Nephron progenitor cell (in vitro differentiated cells): ENCODE data around the gene C12orf76.
A peak's percentile ranks its signal among the peaks of the same experiment; 100 is the strongest.
"Not testable (repeated sequence)": the region's sequence is repeated elsewhere in the genome, so short reads cannot be mapped to it uniquely, and the experiment has no call there.

ENCODE experiments used
- DNase-seq: peaks from one replicate; pipeline ENCODE4 v3.0.0; 2021
- H3K27ac Mint-ChIP-seq: 2 replicates; pipeline ENCODE4 v1.8.0; 2021; ENCODE audit warnings: mild to moderate bottlenecking, moderate library complexity, mixed read lengths
- H3K27me3 Mint-ChIP-seq: 2 replicates; pipeline ENCODE4 v1.8.0; 2021; ENCODE audit warnings: mild to moderate bottlenecking, low read depth, mixed read lengths; ENCODE audit not compliant: poor library complexity
- H3K36me3 Mint-ChIP-seq: 2 replicates; pipeline ENCODE4 v1.8.0; 2021; ENCODE audit warnings: low read depth, mixed read lengths
- H3K4me1 Mint-ChIP-seq: 2 replicates; pipeline ENCODE4 v1.8.0; 2021; ENCODE audit warnings: mixed read lengths
- H3K4me3 Mint-ChIP-seq: 2 replicates; pipeline ENCODE4 v1.8.0; 2021; ENCODE audit warnings: mild to moderate bottlenecking, moderate library complexity, mixed read lengths
- H3K9me3 Mint-ChIP-seq: 2 replicates; pipeline ENCODE4 v1.8.0; 2021; ENCODE audit warnings: mild to moderate bottlenecking, moderate library complexity, mixed read lengths
- TF ChIP-seq, protein P1 (sequence below): fragments of 200-600 bp; sonication (generic); IDR thresholded peaks from 2 replicates; pipeline ENCODE4 v1.5.0; 2021; ENCODE audit warnings: antibody characterized with exemption

Gene C12orf76

DNA sequence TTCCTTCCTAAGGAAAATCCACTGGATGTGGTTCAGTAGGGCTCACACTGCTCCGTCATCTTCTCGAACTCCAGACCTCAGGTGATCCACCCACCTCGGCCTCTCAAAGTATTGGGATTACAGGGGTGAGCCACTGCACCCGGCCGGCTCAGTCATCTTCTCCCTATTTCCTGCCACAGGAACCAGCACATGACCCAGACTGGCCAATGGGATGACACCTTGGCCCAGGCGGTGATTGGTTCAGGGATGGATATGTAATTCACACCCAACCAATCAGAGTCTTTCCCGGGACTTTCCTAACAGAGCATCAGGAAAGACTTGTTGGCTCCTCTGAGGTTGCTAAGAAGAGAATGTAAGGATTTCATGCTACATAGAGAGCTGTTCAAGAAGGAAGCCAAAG, 19.2 kb upstream of the C12orf76 start:
- H3K4me3 Mint-ChIP-seq = no peak overlapping the region
- no peaks in the 10 kb centered on the region for H3K4me1 Mint-ChIP-seq
- H3K27me3 Mint-ChIP-seq = peaks cover 34% of the 10 kb centered on the region
- peaks cover 7% of the 10 kb centered on the region for H3K9me3 Mint-ChIP-seq
- H3K36me3 Mint-ChIP-seq = no peaks in the 10 kb centered on the region
- TF ChIP-seq, protein P1, sequence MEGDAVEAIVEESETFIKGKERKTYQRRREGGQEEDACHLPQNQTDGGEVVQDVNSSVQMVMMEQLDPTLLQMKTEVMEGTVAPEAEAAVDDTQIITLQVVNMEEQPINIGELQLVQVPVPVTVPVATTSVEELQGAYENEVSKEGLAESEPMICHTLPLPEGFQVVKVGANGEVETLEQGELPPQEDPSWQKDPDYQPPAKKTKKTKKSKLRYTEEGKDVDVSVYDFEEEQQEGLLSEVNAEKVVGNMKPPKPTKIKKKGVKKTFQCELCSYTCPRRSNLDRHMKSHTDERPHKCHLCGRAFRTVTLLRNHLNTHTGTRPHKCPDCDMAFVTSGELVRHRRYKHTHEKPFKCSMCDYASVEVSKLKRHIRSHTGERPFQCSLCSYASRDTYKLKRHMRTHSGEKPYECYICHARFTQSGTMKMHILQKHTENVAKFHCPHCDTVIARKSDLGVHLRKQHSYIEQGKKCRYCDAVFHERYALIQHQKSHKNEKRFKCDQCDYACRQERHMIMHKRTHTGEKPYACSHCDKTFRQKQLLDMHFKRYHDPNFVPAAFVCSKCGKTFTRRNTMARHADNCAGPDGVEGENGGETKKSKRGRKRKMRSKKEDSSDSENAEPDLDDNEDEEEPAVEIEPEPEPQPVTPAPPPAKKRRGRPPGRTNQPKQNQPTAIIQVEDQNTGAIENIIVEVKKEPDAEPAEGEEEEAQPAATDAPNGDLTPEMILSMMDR = no peak
- no peak overlapping the region for H3K27ac Mint-ChIP-seq
- no peak for DNase-seq

GRCh38 chr12:110065540-110065939, 17.2 kb upstream of the C12orf76 start:
- Mint-ChIP-seq H3K4me1 (no peaks in the 10 kb centered on the region), H3K36me3 (no peaks in the 10 kb centered on the region), H3K27ac (no peak overlapping the region), H3K27me3 (peaks cover 37% of the 10 kb centered on the region), H3K4me3 (no peak overlapping the region), H3K9me3 (peaks cover 11% of the 10 kb centered on the region)
- DNase-seq = no peak
- TF ChIP-seq, protein P1 = no peak

DNA sequence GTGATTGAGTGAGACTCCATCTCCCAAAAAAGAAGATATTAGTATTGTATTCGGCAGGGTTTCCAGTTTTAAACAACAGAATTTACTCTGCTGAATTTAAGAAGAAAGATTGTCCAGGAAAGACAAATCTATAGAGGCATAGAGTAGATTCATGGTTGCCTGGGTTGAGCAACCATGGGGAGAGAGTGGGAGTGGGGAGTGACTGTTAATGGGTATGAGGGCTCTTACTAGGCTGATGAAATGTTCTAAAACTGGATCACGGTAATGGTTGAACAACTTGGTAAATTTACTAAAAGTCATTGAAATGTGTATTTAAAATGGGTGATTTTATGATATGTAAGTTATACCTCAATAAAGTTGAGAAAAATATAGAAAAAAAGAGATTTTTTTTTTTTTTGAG, 13.9 kb upstream of the C12orf76 start:
- Mint-ChIP-seq H3K27ac (no peak overlapping the region), H3K27me3 (peaks cover 26% of the 10 kb centered on the region), H3K9me3 (peaks cover 11% of the 10 kb centered on the region), H3K4me1 (no peaks in the 10 kb centered on the region), H3K36me3 (no peaks in the 10 kb centered on the region), H3K4me3 (no peak overlapping the region)
- no peak for DNase-seq
- TF ChIP-seq, protein P1 = no peak

GRCh38 chr12:110059651-110060000, 11.3 kb upstream of the C12orf76 start:
- DNase-seq = no peak
- H3K36me3 Mint-ChIP-seq = no peaks in the 10 kb centered on the region
- peaks cover 31% of the 10 kb centered on the region for H3K27me3 Mint-ChIP-seq
- TF ChIP-seq, protein P1 = no peak
- H3K4me3 Mint-ChIP-seq = no peak overlapping the region
- H3K4me1 Mint-ChIP-seq = peaks cover 12% of the 10 kb centered on the region
- no peak overlapping the region for H3K27ac Mint-ChIP-seq
- peaks cover 4% of the 10 kb centered on the region for H3K9me3 Mint-ChIP-seq

- TF ChIP-seq, protein P1 = no peak
- Mint-ChIP-seq H3K27me3 (peaks cover 30% of the 10 kb centered on the region), H3K4me3 (no peak overlapping the region), H3K9me3 (peaks cover 4% of the 10 kb centered on the region), H3K4me1 (peaks cover 12% of the 10 kb centered on the region), H3K36me3 (no peaks in the 10 kb centered on the region), H3K27ac (no peak overlapping the region)
- no peak for DNase-seq
These were observed 10.7 kb upstream of the C12orf76 start for GRCh38 chr12:110058875-110059615.

DNA sequence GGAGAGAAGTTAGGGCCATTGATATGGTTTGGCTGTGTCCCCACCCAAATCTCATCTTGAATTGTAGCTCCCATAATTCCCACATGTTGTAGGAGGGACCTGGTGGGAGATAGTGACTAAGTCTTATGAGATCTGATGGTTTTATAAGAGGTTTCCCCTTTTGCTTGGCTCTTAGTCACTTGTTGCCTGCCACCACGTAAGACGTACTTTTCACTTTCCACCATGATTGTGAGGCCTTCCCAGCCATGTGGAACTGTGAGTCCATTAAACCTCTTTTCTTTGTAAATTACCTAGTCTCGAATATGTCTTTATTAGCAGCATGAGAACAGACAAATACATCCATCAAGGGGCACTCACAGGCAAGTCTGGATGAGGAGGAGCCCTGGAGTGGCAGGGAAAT, 8.3 kb upstream of the C12orf76 start:
- H3K4me3 Mint-ChIP-seq, DNase-seq, H3K9me3 Mint-ChIP-seq, H3K36me3 Mint-ChIP-seq, H3K27ac Mint-ChIP-seq: not testable (repeated sequence)
- Mint-ChIP-seq H3K27me3 (peaks cover 34% of the 10 kb centered on the region), H3K4me1 (peaks cover 12% of the 10 kb centered on the region)

- Mint-ChIP-seq H3K27ac (peak overlapping the region; percentile 23), H3K27me3 (peaks cover 37% of the 10 kb centered on the region), H3K4me1 (peaks cover 12% of the 10 kb centered on the region)
- not testable (repeated sequence) for H3K4me3 Mint-ChIP-seq, H3K36me3 Mint-ChIP-seq, DNase-seq, H3K9me3 Mint-ChIP-seq
These were observed 7.3 kb upstream of the C12orf76 start for GRCh38 chr12:110055375-110056352.
